Loucy (cell line): ENCODE data around the gene RNF149.

Source experiments
- CTCF ChIP-seq: fragments of 200-600 bp; sonication (generic); conservative IDR thresholded peaks from 2 replicates; pipeline ENCODE4 v1.5.1; 2014; ENCODE audit warnings: mild to moderate bottlenecking, antibody characterized with exemption, low read length
- EZH2phosphoT487 ChIP-seq: fragments of 200-600 bp; IDR thresholded peaks from 2 replicates; pipeline ENCODE4 v1.6.1; 2018; ENCODE audit warnings: antibody characterized with exemption, mild to moderate bottlenecking, moderate library complexity, borderline replicate concordance

GRCh38 chr2:101300836-101301235, 7.7 kb downstream of the RNF149 start:
- TF ChIP-seq CTCF (no peak), EZH2phosphoT487 (no peak)
